Measurements from ENCODE around the gene PLCG2.
"Not testable (repeated sequence)": the region's sequence is repeated elsewhere in the genome, so short reads cannot be mapped to it uniquely, and the experiment has no call there.

PLCG2 gene

DNA sequence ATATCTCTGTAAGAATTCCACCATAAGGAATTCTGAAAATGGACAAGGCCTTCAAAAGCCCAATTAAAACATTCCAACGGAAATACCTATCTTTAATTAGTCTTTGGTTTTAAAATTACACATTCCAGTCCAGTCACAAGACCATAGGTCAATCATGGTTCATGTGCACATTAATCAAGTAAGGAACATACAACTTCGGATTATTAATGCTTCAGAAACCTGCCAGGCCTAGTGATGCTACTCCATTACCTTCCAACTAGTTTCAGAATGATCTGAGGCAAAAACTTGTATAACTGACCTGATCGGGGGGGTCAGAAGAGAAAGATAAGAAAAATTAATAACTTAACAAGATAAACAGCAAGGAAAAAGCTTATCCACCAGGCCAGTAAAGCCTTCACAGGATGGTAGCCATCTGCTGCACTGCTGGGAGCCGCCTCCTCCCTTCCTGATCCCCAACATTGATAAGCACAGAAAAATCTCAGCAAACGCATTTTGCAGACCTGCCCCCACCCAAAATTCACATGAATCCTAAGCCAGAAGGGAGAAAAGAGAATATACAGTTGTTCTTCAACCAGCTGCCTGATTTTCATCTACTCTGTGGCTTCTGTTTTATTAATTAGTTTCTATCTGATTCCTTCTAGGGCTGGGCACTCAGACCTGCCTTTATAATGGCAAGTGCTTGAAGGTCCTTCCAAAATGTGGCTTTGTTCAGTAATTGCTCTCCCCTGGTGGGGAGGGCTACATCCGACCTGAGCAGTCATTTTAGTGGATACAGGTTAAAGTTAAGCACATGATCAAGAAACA, 226.1 kb downstream of the PLCG2 start:
- Histone ChIP-seq H3K79me2 (ENCODE audit: low read length) (no peaks in the 10 kb centered on the region), H3K4me2 (ENCODE audit: low read length) (no peak overlapping the region), H3K36me3 (replicated peaks; ENCODE audit: low read depth, low read length) (peaks cover 6% of the 10 kb centered on the region), H3K9me3 (ENCODE audit: insufficient read depth, low read length) (peaks cover 3% of the 10 kb centered on the region; the same call in 1 of the 2 replicates), H3K9ac (ENCODE audit: low read length) (no peak overlapping the region), H3K4me3 (ENCODE audit: low read length) (no peak overlapping the region), H3K27ac (ENCODE audit: low read length) (no peak overlapping the region), H3K4me1 (ENCODE audit: low read length) (no peaks in the 10 kb centered on the region), H4K20me1 (ENCODE audit: insufficient read depth, low read length) (no peaks in the 10 kb centered on the region), H2AFZ (ENCODE audit: low read depth, low read length) (no peak overlapping the region), H3K27me3 (ENCODE audit: low read depth, low read length) (no peaks in the 10 kb centered on the region)
- TF ChIP-seq, protein P1, sequence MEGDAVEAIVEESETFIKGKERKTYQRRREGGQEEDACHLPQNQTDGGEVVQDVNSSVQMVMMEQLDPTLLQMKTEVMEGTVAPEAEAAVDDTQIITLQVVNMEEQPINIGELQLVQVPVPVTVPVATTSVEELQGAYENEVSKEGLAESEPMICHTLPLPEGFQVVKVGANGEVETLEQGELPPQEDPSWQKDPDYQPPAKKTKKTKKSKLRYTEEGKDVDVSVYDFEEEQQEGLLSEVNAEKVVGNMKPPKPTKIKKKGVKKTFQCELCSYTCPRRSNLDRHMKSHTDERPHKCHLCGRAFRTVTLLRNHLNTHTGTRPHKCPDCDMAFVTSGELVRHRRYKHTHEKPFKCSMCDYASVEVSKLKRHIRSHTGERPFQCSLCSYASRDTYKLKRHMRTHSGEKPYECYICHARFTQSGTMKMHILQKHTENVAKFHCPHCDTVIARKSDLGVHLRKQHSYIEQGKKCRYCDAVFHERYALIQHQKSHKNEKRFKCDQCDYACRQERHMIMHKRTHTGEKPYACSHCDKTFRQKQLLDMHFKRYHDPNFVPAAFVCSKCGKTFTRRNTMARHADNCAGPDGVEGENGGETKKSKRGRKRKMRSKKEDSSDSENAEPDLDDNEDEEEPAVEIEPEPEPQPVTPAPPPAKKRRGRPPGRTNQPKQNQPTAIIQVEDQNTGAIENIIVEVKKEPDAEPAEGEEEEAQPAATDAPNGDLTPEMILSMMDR (IDR thresholded peaks at IDR 0.05; ENCODE audit: low read depth, low read length): no peak
- TF ChIP-seq EZH2phosphoT487 (IDR thresholded peaks at IDR 0.05; ENCODE audit: low read depth): no peak

DNA sequence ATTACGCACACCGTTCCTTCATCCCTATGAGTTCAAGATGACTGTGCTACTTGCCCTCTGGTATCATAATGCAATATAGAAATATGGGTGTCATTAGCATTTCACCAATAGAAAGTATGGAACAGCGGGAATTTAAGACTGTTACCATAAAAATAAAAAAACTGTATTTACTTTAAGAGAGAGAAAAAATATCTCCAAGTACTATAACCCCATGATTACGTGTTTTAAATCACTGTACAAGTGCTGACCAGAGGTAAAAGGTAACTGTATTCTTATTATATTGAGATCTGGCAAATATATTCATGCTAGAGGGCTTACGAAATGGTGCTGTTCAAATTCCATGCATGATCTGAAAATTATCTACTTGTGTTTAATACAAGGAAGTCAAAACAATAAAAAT, 226.9 kb downstream of the PLCG2 start:
- H3K9me3 ChIP-seq (ENCODE audit: insufficient read depth, low read length): peaks cover 3% of the 10 kb centered on the region; the same call in 1 of the 2 replicates
- no peaks in the 10 kb centered on the region for H3K79me2 ChIP-seq (ENCODE audit: low read length)
- no peak overlapping the region for H3K4me2 ChIP-seq (ENCODE audit: low read length)
- no peaks in the 10 kb centered on the region for H3K4me1 ChIP-seq (ENCODE audit: low read length)
- H3K4me3 ChIP-seq (ENCODE audit: low read length): no peak overlapping the region
- TF ChIP-seq, protein P1 (IDR thresholded peaks at IDR 0.05; ENCODE audit: low read depth, low read length): no peak
- TF ChIP-seq EZH2phosphoT487 (IDR thresholded peaks at IDR 0.05; ENCODE audit: low read depth): no peak
- H4K20me1 ChIP-seq (ENCODE audit: insufficient read depth, low read length): no peaks in the 10 kb centered on the region
- H3K36me3 ChIP-seq (replicated peaks; ENCODE audit: low read depth, low read length): peaks cover 6% of the 10 kb centered on the region
- H3K27ac ChIP-seq (ENCODE audit: low read length): no peak overlapping the region
- no peak overlapping the region for H3K9ac ChIP-seq (ENCODE audit: low read length)
- no peaks in the 10 kb centered on the region for H3K27me3 ChIP-seq (ENCODE audit: low read depth, low read length)
- H2AFZ ChIP-seq (ENCODE audit: low read depth, low read length): no peak overlapping the region

DNA sequence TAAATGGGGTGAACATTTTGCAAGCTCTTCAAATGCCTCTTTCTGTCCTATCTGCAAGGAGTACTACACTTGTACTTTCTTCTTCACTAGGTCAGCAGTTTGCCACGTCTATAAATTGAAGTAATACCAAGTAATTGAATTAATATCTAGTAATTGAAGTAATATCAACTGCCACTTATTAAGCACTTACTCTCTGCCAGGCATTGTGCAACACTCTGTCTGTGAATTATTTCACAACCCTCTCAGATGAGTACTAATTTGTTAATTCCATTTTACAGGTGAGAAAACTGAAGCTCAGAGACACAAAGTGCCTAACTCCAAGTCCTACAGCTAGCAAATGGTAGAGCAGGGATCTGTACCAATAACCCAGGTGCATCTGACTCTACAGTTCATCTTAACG, 228.1 kb downstream of the PLCG2 start:
- TF ChIP-seq, protein P1 (IDR thresholded peaks at IDR 0.05; ENCODE audit: low read depth, low read length): no peak
- TF ChIP-seq EZH2phosphoT487 (IDR thresholded peaks at IDR 0.05; ENCODE audit: low read depth): no peak
- H3K27ac ChIP-seq (ENCODE audit: low read length): no peak overlapping the region
- H3K4me2 ChIP-seq (ENCODE audit: low read length): no peak overlapping the region

DNA sequence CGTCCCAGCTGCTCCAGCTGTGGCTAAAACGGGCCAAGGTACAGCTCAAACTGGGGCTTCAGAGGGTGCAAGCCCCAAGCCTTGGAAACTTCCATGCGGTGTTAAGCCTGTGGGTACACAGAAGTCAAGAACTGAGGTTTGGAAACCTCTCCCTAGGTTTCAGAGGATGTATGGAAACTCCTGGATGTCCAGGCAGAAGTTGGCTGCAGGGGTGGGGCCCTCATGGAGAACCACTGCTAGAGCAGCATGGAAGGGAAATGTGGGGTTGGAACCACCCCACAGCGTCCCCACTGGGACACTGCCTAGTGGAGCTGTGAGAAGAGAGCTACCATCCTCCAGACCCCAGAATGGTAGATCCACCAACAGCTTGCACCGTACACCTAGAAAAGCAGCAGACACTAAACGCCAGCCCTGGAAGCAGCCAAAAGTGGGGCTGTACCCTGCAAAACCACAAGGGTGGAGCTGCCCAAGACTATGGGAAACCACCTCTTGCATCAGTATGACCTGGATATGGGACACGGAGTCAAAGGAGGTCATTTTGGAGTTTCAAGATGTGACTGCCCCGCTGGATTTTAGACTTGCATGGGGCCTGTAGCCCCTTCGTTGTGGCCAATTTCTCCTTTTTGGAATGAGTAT, 230.0 kb downstream of the PLCG2 start:
- Histone ChIP-seq H3K9me3 (ENCODE audit: insufficient read depth, low read length) (peaks cover 3% of the 10 kb centered on the region; the same call in 1 of the 2 replicates), H3K4me2 (ENCODE audit: low read length) (no peak overlapping the region), H3K36me3 (replicated peaks; ENCODE audit: low read depth, low read length) (peaks cover 3% of the 10 kb centered on the region), H3K27ac (ENCODE audit: low read length) (no peak overlapping the region), H3K27me3 (ENCODE audit: low read depth, low read length) (no peaks in the 10 kb centered on the region), H2AFZ (ENCODE audit: low read depth, low read length) (no peak overlapping the region), H3K79me2 (ENCODE audit: low read length) (no peaks in the 10 kb centered on the region), H4K20me1 (ENCODE audit: insufficient read depth, low read length) (no peaks in the 10 kb centered on the region), H3K9ac (ENCODE audit: low read length) (no peak overlapping the region), H3K4me3 (ENCODE audit: low read length) (no peak overlapping the region), H3K4me1 (ENCODE audit: low read length) (peaks cover 8% of the 10 kb centered on the region; the same call in 1 of the 2 replicates)
- TF ChIP-seq, protein P1 (IDR thresholded peaks at IDR 0.05; ENCODE audit: low read depth, low read length): no peak
- TF ChIP-seq EZH2phosphoT487 (IDR thresholded peaks at IDR 0.05; ENCODE audit: low read depth): no peak

More for the DNA sequence above, 228.1 kb downstream of the PLCG2 start:
- Histone ChIP-seq H3K27me3 (ENCODE audit: low read depth, low read length) (no peaks in the 10 kb centered on the region), H4K20me1 (ENCODE audit: insufficient read depth, low read length) (no peaks in the 10 kb centered on the region), H2AFZ (ENCODE audit: low read depth, low read length) (no peak overlapping the region), H3K9ac (ENCODE audit: low read length) (no peak overlapping the region), H3K36me3 (replicated peaks; ENCODE audit: low read depth, low read length) (peaks cover 6% of the 10 kb centered on the region), H3K4me3 (ENCODE audit: low read length) (no peak overlapping the region), H3K9me3 (ENCODE audit: insufficient read depth, low read length) (peaks cover 3% of the 10 kb centered on the region; the same call in 1 of the 2 replicates), H3K4me1 (ENCODE audit: low read length) (peaks cover 3% of the 10 kb centered on the region; the same call in 1 of the 2 replicates), H3K79me2 (ENCODE audit: low read length) (no peaks in the 10 kb centered on the region)

DNA sequence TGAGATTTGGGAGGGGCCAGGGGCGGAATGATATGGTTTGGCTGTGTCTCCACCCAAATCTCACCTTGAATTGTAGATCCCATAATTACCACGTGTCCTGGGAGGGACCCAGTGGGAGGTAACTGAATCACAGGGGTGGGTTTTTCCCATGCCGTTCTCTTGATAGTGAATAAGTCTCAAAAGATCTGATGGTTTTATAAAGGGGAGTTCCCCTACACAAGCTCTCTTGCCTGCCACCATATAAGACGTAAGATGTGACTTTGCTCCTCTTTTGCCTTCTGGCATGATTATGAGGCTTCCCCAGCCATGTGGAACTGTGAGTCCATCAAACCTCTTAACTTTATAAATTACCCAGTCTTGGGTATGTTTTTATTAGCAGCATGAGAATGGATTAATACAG, 230.7 kb downstream of the PLCG2 start:
- not testable (repeated sequence) for H3K4me2 ChIP-seq (ENCODE audit: low read length); H3K9me3 ChIP-seq (ENCODE audit: insufficient read depth, low read length); H4K20me1 ChIP-seq (ENCODE audit: insufficient read depth, low read length)

More for the DNA sequence above, 230.7 kb downstream of the PLCG2 start:
- not testable (repeated sequence) for H3K4me1 ChIP-seq (ENCODE audit: low read length); H3K36me3 ChIP-seq (replicated peaks; ENCODE audit: low read depth, low read length); H2AFZ ChIP-seq (ENCODE audit: low read depth, low read length); H3K27ac ChIP-seq (ENCODE audit: low read length); H3K27me3 ChIP-seq (ENCODE audit: low read depth, low read length); H3K9ac ChIP-seq (ENCODE audit: low read length); H3K79me2 ChIP-seq (ENCODE audit: low read length); H3K4me3 ChIP-seq (ENCODE audit: low read length)

All from OCI-LY3 (cell line).